Endothelial cell of umbilical vein (primary cell): Measurements from ENCODE around the gene SEC14L1. TPM values are rescaled to one million over a fixed set of nuclear protein-coding genes. Genes with fewer than 3 reads are reported as not detected.

Source experiments
- BruUV-seq: library from RNA; stranded (reverse); fragments of 400-500 nt; replicated peaks from 2 replicates; lab custom pipeline; 2021; lab: Mats Ljungman, UMichigan
- CTCF ChIA-PET: fragments of 300-600, 350-600 bp; sonication (Branson Sonifier 250); formaldehyde crosslinking; loops from one replicate; lab custom pipeline; 2021; ENCODE audit warnings: antibody characterized with exemption, inconsistent platforms; lab: Charles Lee
- POLR2A ChIA-PET: fragments of 300-600, 350-600 bp; sonication (Branson Sonifier 250); formaldehyde crosslinking; loops from one replicate; lab custom pipeline; 2021; ENCODE audit warnings: antibody characterized with exemption, inconsistent platforms; lab: Charles Lee
- DNase-seq: peaks from one replicate; pipeline ENCODE4 v3.0.0-alpha.2; 2011; ENCODE audit warnings: low read depth, low spot score
- FAIRE-seq: peaks from 2 replicates; lab custom pipeline; 2011; peaks lifted over from hg19 to GRCh38; lab: Jason Lieb, UNC
- H2AFZ ChIP-seq: 2 replicates; pipeline ENCODE4 v1.6.0; 2012; ENCODE audit warnings: low read depth, low read length, control low read depth, inconsistent platforms
- H3K27ac ChIP-seq: 2 replicates; pipeline ENCODE4 v1.5.1; 2011; ENCODE audit warnings: low read depth, mild to moderate bottlenecking, control low read depth, low read length, moderate library complexity; ENCODE audit not compliant: insufficient read depth
- H3K27me3 ChIP-seq, 2 experiments: 2 replicates each; pipeline versions ENCODE4 v1.6.0 to v1.6.1; 2011; ENCODE audit warnings: low read length in 2 of 2, mixed read lengths in 1 of 2; ENCODE audit not compliant: control insufficient read depth in 2 of 2, insufficient read depth in 2 of 2
- H3K36me3 ChIP-seq, 2 experiments: 2 replicates in 1 of 2; 3 replicates in 1 of 2; pipeline ENCODE4 v1.5.1; 2011; ENCODE audit warnings: low read length in 2 of 2, mild to moderate bottlenecking in 1 of 2, moderate library complexity in 1 of 2; ENCODE audit not compliant: control insufficient read depth in 2 of 2, insufficient read depth in 2 of 2; ENCODE audit errors: extremely low read depth in 1 of 2
- H3K4me1 ChIP-seq: 3 replicates; pipeline ENCODE4 v1.5.1; 2011; ENCODE audit warnings: mild to moderate bottlenecking, low read length; ENCODE audit not compliant: control insufficient read depth, insufficient read depth; ENCODE audit errors: extremely low read depth
- H3K4me2 ChIP-seq: 2 replicates; pipeline ENCODE4 v1.6.1; 2011; ENCODE audit warnings: low read length, control low read depth, mixed read lengths; ENCODE audit not compliant: insufficient read depth
- H3K4me3 ChIP-seq, 3 experiments: fragments of 200-600 bp in 1 of 3; sonication (generic), shearing (Covaris generic) in 1 of 3; replicated peaks in 1 of 3; 2 replicates each; pipeline ENCODE4 v1.5.1; 2011 to 2016; ENCODE audit warnings: control low read depth in 3 of 3, low read length in 3 of 3, mild to moderate bottlenecking in 2 of 3, inconsistent platforms in 1 of 3, low read depth in 1 of 3, moderate library complexity in 1 of 3; ENCODE audit not compliant: insufficient read depth in 1 of 3
- H3K79me2 ChIP-seq: 2 replicates; pipeline ENCODE4 v1.6.0; 2012; ENCODE audit warnings: low read length, inconsistent platforms; ENCODE audit not compliant: control insufficient read depth, insufficient read depth
- H3K9ac ChIP-seq: replicated peaks from 2 replicates; pipeline ENCODE3; 2011; ENCODE audit warnings: low read length, control low read depth; ENCODE audit not compliant: insufficient read depth; ENCODE audit errors: extremely low read depth
- H3K9me1 ChIP-seq: replicated peaks from 3 replicates; pipeline ENCODE4 v1.6.0; 2011; ENCODE audit warnings: mild to moderate bottlenecking, low read length; ENCODE audit not compliant: control insufficient read depth, insufficient read depth; ENCODE audit errors: extremely low read depth
- H3K9me3 ChIP-seq: replicated peaks from 2 replicates; pipeline ENCODE4 v1.5.1; 2012; ENCODE audit warnings: low read length, inconsistent platforms; ENCODE audit not compliant: control insufficient read depth, insufficient read depth
- H4K20me1 ChIP-seq: replicated peaks from 2 replicates; pipeline ENCODE3; 2011; ENCODE audit warnings: mild to moderate bottlenecking, low read length; ENCODE audit not compliant: control insufficient read depth, insufficient read depth; ENCODE audit errors: extremely low read depth
- EZH2 ChIP-seq: IDR thresholded peaks from 2 replicates; pipeline ENCODE4 v1.6.1; 2012; ENCODE audit warnings: borderline replicate concordance, low read depth, mild to moderate bottlenecking, moderate library complexity, low read length, inconsistent platforms; ENCODE audit not compliant: severe bottlenecking
- FOS ChIP-seq: IDR thresholded peaks from 2 replicates; pipeline ENCODE4 v1.6.1; 2011; ENCODE audit warnings: mild to moderate bottlenecking, low read length, moderate library complexity, borderline replicate concordance; ENCODE audit not compliant: insufficient read depth
- GATA2 ChIP-seq: IDR thresholded peaks from 2 replicates; pipeline ENCODE4 v1.7.0; 2011; ENCODE audit warnings: low read depth, mild to moderate bottlenecking, moderate library complexity, mixed read lengths, low read length; ENCODE audit not compliant: insufficient read length, insufficient read depth
- JUN ChIP-seq: IDR thresholded peaks from 2 replicates; pipeline ENCODE4 v1.6.1; 2011; ENCODE audit warnings: borderline replicate concordance, low read depth; ENCODE audit not compliant: insufficient read length, insufficient read depth
- MYC ChIP-seq: IDR thresholded peaks from one replicate; pipeline ENCODE4 v1.6.1; 2011; ENCODE audit warnings: mild to moderate bottlenecking, low read depth, low read length
- POLR2A ChIP-seq: IDR thresholded peaks from 2 replicates; pipeline ENCODE4 v1.6.1; 2012; ENCODE audit warnings: low read depth, mild to moderate bottlenecking, control low read depth, low read length
- POLR2AphosphoS5 ChIP-seq: IDR thresholded peaks from 2 replicates; pipeline ENCODE4 v1.6.1; 2012; ENCODE audit warnings: low read depth, mild to moderate bottlenecking, control low read depth, low read length, moderate library complexity; ENCODE audit not compliant: insufficient read depth
- dilution Hi-C: fragments of 300-500 bp; cut with MboI; formaldehyde crosslinking; loops from one replicate; pipeline ENCODE4 v1.15.0; 2019; ENCODE audit warnings: low sequenced_read_pairs; ENCODE audit not compliant: extremely low pct_ligation_motif_present
- intact Hi-C: fragments of 100-400 bp; cut with micrococcal nuclease; formaldehyde crosslinking; loops from one replicate; pipeline ENCODE4 v1.10.0; 2022
- polyA plus RNA-seq, 4 experiments: library from polyadenylated mRNA; depleted of rRNA in 3 of 4; stranded (reverse) in 3 of 4; unstranded in 1 of 4; fragments of >200 nt; gene quantifications; 2 replicates each; pipeline versions ENCODE4 v1.2.1 to v1.2.3, GENCODE V29; 2011 to 2012; ENCODE audit warnings: missing spikeins in 1 of 4
- total RNA-seq: library from RNA; stranded (reverse); gene quantifications from 2 replicates; pipeline ENCODE4 v1.2.3, GENCODE V29; 2021
- TF ChIP-seq, protein P1 (sequence below): IDR thresholded peaks from 2 replicates; pipeline ENCODE4 v1.6.1; 2011; ENCODE audit not compliant: insufficient read depth, insufficient read length
- TF ChIP-seq, protein P2 (sequence below), 2 donors: IDR thresholded peaks; 1 replicate in 1 of 2; 2 replicates in 1 of 2; pipeline ENCODE4 v1.5.1; 2011; ENCODE audit warnings: low read length in 2 of 2, mild to moderate bottlenecking in 2 of 2, moderate library complexity in 2 of 2, control low read depth in 1 of 2, inconsistent platforms in 1 of 2, low read depth in 1 of 2; ENCODE audit not compliant: insufficient read depth in 1 of 2; ENCODE audit errors: extremely low read depth in 1 of 2

Gene SEC14L1
- total and polyA plus RNA-seq, 2 donors (not counting 3 experiments of a cell fraction or from before 2014, with no cell fraction given) = 215 to 631 TPM

DNA sequence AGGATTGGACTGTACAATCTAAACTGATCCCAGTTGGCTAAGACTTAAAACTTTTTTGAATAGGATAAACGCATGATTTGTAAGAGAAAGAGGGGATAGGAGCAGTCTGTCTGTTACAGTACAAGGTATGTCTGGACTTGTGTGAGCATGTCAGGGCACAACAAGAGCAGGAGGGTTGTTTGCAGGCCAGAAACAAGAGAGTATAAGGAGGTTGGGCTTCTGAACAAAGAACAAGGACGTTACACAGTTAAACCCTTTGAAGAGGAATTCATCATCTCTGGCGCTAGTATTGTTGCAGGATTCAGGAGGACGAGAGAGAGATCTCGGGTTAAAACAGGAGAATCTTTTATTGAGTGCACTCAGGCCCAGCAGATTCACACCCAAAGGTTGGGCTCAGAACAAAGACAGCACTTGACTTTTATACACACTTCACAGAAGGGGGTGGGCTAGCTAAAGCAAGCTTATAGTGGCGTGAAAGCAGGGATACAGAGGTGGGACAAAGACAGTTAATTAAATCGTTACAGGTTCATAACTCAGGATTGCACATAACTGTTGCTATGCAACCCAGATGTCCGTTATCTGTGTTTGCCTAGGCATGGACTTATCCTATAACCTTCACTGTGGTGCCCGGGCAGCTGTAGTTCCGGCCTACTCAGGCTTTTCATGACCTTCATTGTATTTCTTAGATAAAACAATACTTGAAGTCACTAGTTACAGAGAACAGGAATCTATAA is 34.3 kb downstream of the SEC14L1 start:
- Histone ChIP-seq H3K79me2 (peaks cover 98% of the 10 kb centered on the region), H3K9me3 (peaks cover 3% of the 10 kb centered on the region), H3K27ac (peak overlapping the region; percentile 88), H3K9ac (peak overlapping the region; percentile 65), H3K4me3 (no peak overlapping the region), H4K20me1 (no peaks in the 10 kb centered on the region), H3K9me1 (no peaks in the 10 kb centered on the region), H3K4me2 (no peak overlapping the region), H2AFZ (no peak overlapping the region), H3K4me1 (peaks cover 67% of the 10 kb centered on the region), H3K27me3 (no peaks in the 10 kb centered on the region), H3K36me3 (peaks cover 7 to 8% of the 10 kb centered on the region in 2 experiments)
- CTCF ChIA-PET = no interaction called here
- dilution Hi-C loops (no loop called here), intact Hi-C loops (loop anchor here (1.0 kb wide), 3 partner anchors 11 to 65 kb away; no protein-coding TSS in a partner anchor)
- BruUV-seq = TSS peak; percentile 80
- peak; percentile 91 for DNase-seq
- FAIRE-seq = peak; percentile 79
- TF ChIP-seq POLR2AphosphoS5 = peak; percentile 79
- TF ChIP-seq, protein P1, sequence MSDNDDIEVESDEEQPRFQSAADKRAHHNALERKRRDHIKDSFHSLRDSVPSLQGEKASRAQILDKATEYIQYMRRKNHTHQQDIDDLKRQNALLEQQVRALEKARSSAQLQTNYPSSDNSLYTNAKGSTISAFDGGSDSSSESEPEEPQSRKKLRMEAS = no peak
- no peak for TF ChIP-seq MYC
- TF ChIP-seq POLR2A = peak; percentile 74
- no peak for TF ChIP-seq FOS
- TF ChIP-seq EZH2 = no peak
- peak; percentile 45 for TF ChIP-seq JUN
- peak; percentile 73 for TF ChIP-seq GATA2
- TF ChIP-seq, protein P2, sequence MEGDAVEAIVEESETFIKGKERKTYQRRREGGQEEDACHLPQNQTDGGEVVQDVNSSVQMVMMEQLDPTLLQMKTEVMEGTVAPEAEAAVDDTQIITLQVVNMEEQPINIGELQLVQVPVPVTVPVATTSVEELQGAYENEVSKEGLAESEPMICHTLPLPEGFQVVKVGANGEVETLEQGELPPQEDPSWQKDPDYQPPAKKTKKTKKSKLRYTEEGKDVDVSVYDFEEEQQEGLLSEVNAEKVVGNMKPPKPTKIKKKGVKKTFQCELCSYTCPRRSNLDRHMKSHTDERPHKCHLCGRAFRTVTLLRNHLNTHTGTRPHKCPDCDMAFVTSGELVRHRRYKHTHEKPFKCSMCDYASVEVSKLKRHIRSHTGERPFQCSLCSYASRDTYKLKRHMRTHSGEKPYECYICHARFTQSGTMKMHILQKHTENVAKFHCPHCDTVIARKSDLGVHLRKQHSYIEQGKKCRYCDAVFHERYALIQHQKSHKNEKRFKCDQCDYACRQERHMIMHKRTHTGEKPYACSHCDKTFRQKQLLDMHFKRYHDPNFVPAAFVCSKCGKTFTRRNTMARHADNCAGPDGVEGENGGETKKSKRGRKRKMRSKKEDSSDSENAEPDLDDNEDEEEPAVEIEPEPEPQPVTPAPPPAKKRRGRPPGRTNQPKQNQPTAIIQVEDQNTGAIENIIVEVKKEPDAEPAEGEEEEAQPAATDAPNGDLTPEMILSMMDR (IDR thresholded peaks at IDR 0.05; ENCODE audit: extremely low read depth in 1 of 2, insufficient read depth in 1 of 2, low read depth in 1 of 2, low read length in 2 of 2) = no peak
- POLR2A ChIA-PET = no interaction called here
